ENCODE data around the gene MARK3.

Gene MARK3

GRCh38 chr14:103367995-103368394 lies 17.2 kb upstream of the MARK3 start:
- DNase-seq (ENCODE audit: low spot score): no peak

- no peak for DNase-seq (ENCODE audit: low spot score)
Observed at GRCh38 chr14:103370087-103370486, 15.1 kb upstream of the MARK3 start.

GRCh38 chr14:103372017-103372416 lies 13.2 kb upstream of the MARK3 start:
- DNase-seq (ENCODE audit: low spot score): no peak

- peak; percentile 86 for DNase-seq (ENCODE audit: low spot score)
Observed at GRCh38 chr14:103372552-103373304, 12.5 kb upstream of the MARK3 start.

- no peak for DNase-seq (ENCODE audit: low spot score)
Observed at GRCh38 chr14:103374121-103374520, 11.1 kb upstream of the MARK3 start.

GRCh38 chr14:103377522-103378037 lies 7.6 kb upstream of the MARK3 start:
- no peak for DNase-seq (ENCODE audit: low spot score)

GRCh38 chr14:103378038-103378854 lies 7.0 kb upstream of the MARK3 start:
- no peak for DNase-seq (ENCODE audit: low spot score)

- DNase-seq (ENCODE audit: low spot score): no peak
Observed at GRCh38 chr14:103380719-103381377, 4.4 kb upstream of the MARK3 start.

- DNase-seq (ENCODE audit: low spot score): no peak
Observed at GRCh38 chr14:103382376-103382775, 2.8 kb upstream of the MARK3 start.

- DNase-seq (ENCODE audit: low spot score): no peak
Observed at GRCh38 chr14:103384450-103385151, 614 bp upstream of the MARK3 start.

GRCh38 chr14:103385929-103386712 lies 906 bp downstream of the MARK3 start:
- no peak for DNase-seq (ENCODE audit: low spot score)

GRCh38 chr14:103386713-103387329 lies 1.6 kb downstream of the MARK3 start:
- no peak for DNase-seq (ENCODE audit: low spot score)

- no peak for DNase-seq (ENCODE audit: low spot score)
Observed at GRCh38 chr14:103388664-103389063, 3.4 kb downstream of the MARK3 start.

- DNase-seq (ENCODE audit: low spot score): no peak
Observed at GRCh38 chr14:103390605-103391004, 5.4 kb downstream of the MARK3 start.

GRCh38 chr14:103391048-103391447 lies 5.8 kb downstream of the MARK3 start:
- no peak for DNase-seq (ENCODE audit: low spot score)

- DNase-seq (ENCODE audit: low spot score): no peak
Observed at GRCh38 chr14:103392106-103392505, 6.9 kb downstream of the MARK3 start.

GRCh38 chr14:103392572-103392971 lies 7.4 kb downstream of the MARK3 start:
- no peak for DNase-seq (ENCODE audit: low spot score)

- no peak for DNase-seq (ENCODE audit: low spot score)
Observed at GRCh38 chr14:103393070-103393469, 7.9 kb downstream of the MARK3 start.

GRCh38 chr14:103393676-103394626 lies 8.7 kb downstream of the MARK3 start:
- DNase-seq (ENCODE audit: low spot score): no peak

GRCh38 chr14:103395244-103395643 lies 10.0 kb downstream of the MARK3 start:
- no peak for DNase-seq (ENCODE audit: low spot score)
